ENCODE measurements around the gene HS3ST6. TPM values are rescaled to one million over a fixed set of nuclear protein-coding genes. Genes with fewer than 3 reads are reported as not detected.

HS3ST6 gene
- total and polyA plus RNA-seq, 2 of the 13 experiments (the other 11 are each of a cell fraction or from before 2014, with no cell fraction given) = not detected

DNA sequence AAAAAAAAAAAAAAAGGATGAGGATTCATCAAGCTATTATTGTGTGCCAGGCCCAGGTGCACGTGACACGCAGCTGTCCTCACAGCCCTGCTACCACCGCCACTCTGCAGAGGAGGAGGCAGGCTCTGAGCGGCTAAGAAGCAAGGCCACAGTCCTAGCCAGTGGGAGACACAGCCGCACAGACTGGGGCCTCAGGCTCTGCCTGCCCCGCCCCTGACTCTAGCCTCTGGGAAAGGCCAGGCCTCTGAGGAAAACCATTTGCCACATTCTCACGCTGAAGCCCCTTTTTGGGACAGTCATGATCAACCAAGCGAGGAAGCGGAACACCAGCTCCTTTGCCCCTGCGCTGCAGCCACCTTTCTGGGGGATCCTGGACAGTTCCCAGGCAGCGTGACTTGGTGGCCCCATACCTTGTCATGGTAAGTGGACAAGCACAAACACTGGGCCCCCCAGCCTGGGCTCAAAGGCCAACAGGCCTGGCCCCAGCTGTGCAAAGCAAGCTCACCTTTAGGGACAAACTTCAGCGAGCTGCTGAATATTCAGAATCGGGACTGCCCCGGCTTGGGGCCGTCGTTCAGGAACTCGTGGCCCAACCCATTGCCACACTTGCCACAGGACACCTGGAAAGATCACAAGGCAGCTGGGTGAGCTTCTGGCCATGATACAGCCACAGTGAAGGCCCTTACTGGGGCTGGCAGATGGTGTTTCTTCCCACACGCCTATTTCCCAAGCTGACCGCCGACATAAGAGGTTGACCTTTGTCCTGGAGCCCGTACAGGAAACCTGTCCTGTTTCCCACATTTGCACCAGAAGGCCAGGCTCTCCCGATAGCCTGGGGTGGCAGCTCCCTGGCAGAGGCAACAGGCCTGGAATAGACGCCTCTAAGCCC lies 22.3 kb upstream of the HS3ST6 start (continued):
- TF ChIP-seq GLI4 (CRISPR knock-in tag; IDR thresholded peaks at IDR 0.05; ENCODE audit: borderline replicate concordance) = 0 out of 2 replicates have a peak, but pooled peaks have one; percentile 25
- TF ChIP-seq ZMYM2 (CRISPR knock-in tag; IDR thresholded peaks at IDR 0.05) = peak; percentile 51; the same call in 1 of the 2 replicates
- TF ChIP-seq ZNF557 (CRISPR knock-in tag; IDR thresholded peaks at IDR 0.05) = no peak
- peak; percentile 40 for TF ChIP-seq ZNF761 (CRISPR knock-in tag; conservative IDR thresholded peaks at IDR 0.05)
- TF ChIP-seq ZNF724P (CRISPR knock-in tag; IDR thresholded peaks at IDR 0.05; ENCODE audit: borderline replicate concordance) = peak; percentile 72; the same call in 1 of the 2 replicates
- peak; percentile 17; the same call in 1 of the 2 replicates for TF ChIP-seq TGIF2 (CRISPR knock-in tag; IDR thresholded peaks at IDR 0.05)
- peak; percentile 69 for TF ChIP-seq KAT8 (CRISPR knock-in tag; IDR thresholded peaks at IDR 0.05)
- no peak for TF ChIP-seq ETV5 (CRISPR knock-in tag; IDR thresholded peaks at IDR 0.05; ENCODE audit: borderline replicate concordance)
- TF ChIP-seq ZNF34 (CRISPR knock-in tag; IDR thresholded peaks at IDR 0.05; ENCODE audit: borderline replicate concordance) = no peak
- TF ChIP-seq, protein P1, sequence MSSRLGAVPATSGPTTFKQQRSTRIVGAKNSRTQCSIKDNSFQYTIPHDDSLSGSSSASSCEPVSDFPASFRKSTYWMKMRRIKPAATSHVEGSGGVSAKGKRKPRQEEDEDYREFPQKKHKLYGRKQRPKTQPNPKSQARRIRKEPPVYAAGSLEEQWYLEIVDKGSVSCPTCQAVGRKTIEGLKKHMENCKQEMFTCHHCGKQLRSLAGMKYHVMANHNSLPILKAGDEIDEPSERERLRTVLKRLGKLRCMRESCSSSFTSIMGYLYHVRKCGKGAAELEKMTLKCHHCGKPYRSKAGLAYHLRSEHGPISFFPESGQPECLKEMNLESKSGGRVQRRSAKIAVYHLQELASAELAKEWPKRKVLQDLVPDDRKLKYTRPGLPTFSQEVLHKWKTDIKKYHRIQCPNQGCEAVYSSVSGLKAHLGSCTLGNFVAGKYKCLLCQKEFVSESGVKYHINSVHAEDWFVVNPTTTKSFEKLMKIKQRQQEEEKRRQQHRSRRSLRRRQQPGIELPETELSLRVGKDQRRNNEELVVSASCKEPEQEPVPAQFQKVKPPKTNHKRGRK (CRISPR knock-in tag; IDR thresholded peaks at IDR 0.05) = no peak
- TF ChIP-seq ZNF660 (CRISPR knock-in tag; IDR thresholded peaks at IDR 0.05; ENCODE audit: borderline replicate concordance, low read depth) = no peak
- no peak for TF ChIP-seq SRSF4 (IDR thresholded peaks at IDR 0.05; ENCODE audit: low read depth, low read length, poor library complexity, severe bottlenecking)
- TF ChIP-seq, protein P2, sequence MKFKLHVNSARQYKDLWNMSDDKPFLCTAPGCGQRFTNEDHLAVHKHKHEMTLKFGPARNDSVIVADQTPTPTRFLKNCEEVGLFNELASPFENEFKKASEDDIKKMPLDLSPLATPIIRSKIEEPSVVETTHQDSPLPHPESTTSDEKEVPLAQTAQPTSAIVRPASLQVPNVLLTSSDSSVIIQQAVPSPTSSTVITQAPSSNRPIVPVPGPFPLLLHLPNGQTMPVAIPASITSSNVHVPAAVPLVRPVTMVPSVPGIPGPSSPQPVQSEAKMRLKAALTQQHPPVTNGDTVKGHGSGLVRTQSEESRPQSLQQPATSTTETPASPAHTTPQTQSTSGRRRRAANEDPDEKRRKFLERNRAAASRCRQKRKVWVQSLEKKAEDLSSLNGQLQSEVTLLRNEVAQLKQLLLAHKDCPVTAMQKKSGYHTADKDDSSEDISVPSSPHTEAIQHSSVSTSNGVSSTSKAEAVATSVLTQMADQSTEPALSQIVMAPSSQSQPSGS (CRISPR knock-in tag; IDR thresholded peaks at IDR 0.05) = peak; percentile 50; the same call in 1 of the 2 replicates
- TF ChIP-seq ZFY (CRISPR knock-in tag; IDR thresholded peaks at IDR 0.05) = peak; percentile 78
- TF ChIP-seq HIVEP1 (CRISPR knock-in tag; IDR thresholded peaks at IDR 0.05) = peak; percentile 94
